HG03025 (cell line): ENCODE measurements around the gene DAAM1.

Experiments used
- ATAC-seq: cut with Tn5 transposase; IDR thresholded peaks from one replicate; pipeline ENCODE4 v1.9.1; 2021; ENCODE audit warnings: mild to moderate bottlenecking, moderate library complexity; ENCODE audit not compliant: unreplicated experiment, low FRiP score

The DAAM1 gene

GRCh38 chr14:59333668-59334067, 145.2 kb downstream of the DAAM1 start:
- ATAC-seq: no peak

GRCh38 chr14:59334253-59334652, 145.8 kb downstream of the DAAM1 start:
- ATAC-seq: no peak

GRCh38 chr14:59336098-59336497, 147.6 kb downstream of the DAAM1 start:
- no peak for ATAC-seq

GRCh38 chr14:59336706-59337105, 148.2 kb downstream of the DAAM1 start:
- ATAC-seq: no peak

- no peak for ATAC-seq
Measured at GRCh38 chr14:59337141-59337611, 148.7 kb downstream of the DAAM1 start.

- no peak for ATAC-seq
Measured at GRCh38 chr14:59338761-59339160, 150.3 kb downstream of the DAAM1 start.

- ATAC-seq: no peak
Measured at GRCh38 chr14:59339524-59340330, 151.3 kb downstream of the DAAM1 start.

- no peak for ATAC-seq
Measured at GRCh38 chr14:59341858-59342477, 153.5 kb downstream of the DAAM1 start.

- ATAC-seq: no peak
Measured at GRCh38 chr14:59342516-59343484, 154.3 kb downstream of the DAAM1 start.

GRCh38 chr14:59343585-59343984, 155.1 kb downstream of the DAAM1 start:
- no peak for ATAC-seq

- no peak for ATAC-seq
Measured at GRCh38 chr14:59344016-59344415, 155.5 kb downstream of the DAAM1 start.

GRCh38 chr14:59344691-59345455, 156.4 kb downstream of the DAAM1 start:
- ATAC-seq: no peak

GRCh38 chr14:59346329-59346728, 157.9 kb downstream of the DAAM1 start:
- no peak for ATAC-seq

GRCh38 chr14:59346796-59347510, 158.5 kb downstream of the DAAM1 start:
- no peak for ATAC-seq

GRCh38 chr14:59347511-59347900, 159.0 kb downstream of the DAAM1 start:
- no peak for ATAC-seq

- ATAC-seq: no peak
Measured at GRCh38 chr14:59347915-59348314, 159.4 kb downstream of the DAAM1 start.

- no peak for ATAC-seq
Measured at GRCh38 chr14:59349258-59349701, 160.8 kb downstream of the DAAM1 start.

- ATAC-seq: no peak
Measured at GRCh38 chr14:59352961-59353360, 164.5 kb downstream of the DAAM1 start.

GRCh38 chr14:59354666-59355065, 166.2 kb downstream of the DAAM1 start:
- no peak for ATAC-seq
